ENCODE results near the gene CAPN10. TPM values are rescaled to one million over a fixed set of nuclear protein-coding genes. Genes with fewer than 3 reads are reported as not detected.
A peak's percentile ranks its signal among the peaks of the same experiment; 100 is the strongest.

Gene CAPN10
- polyA plus RNA-seq, 1 experiment = 5.6 TPM

- H3K4me3 ChIP-seq (ENCODE audit: low read depth, low read length) = no peak overlapping the region
- POLR2A ChIA-PET = no interaction called here
- peaks cover 7% of the 10 kb centered on the region for H3K27me3 ChIP-seq (ENCODE audit: control insufficient read depth, insufficient read depth, low read length)
- H3K27ac ChIP-seq (ENCODE audit: low read depth, low read length) = no peak overlapping the region
- H3K9me3 ChIP-seq (ENCODE audit: control insufficient read depth, insufficient read depth, low read length) = peaks cover 14% of the 10 kb centered on the region
- TF ChIP-seq, protein P1, sequence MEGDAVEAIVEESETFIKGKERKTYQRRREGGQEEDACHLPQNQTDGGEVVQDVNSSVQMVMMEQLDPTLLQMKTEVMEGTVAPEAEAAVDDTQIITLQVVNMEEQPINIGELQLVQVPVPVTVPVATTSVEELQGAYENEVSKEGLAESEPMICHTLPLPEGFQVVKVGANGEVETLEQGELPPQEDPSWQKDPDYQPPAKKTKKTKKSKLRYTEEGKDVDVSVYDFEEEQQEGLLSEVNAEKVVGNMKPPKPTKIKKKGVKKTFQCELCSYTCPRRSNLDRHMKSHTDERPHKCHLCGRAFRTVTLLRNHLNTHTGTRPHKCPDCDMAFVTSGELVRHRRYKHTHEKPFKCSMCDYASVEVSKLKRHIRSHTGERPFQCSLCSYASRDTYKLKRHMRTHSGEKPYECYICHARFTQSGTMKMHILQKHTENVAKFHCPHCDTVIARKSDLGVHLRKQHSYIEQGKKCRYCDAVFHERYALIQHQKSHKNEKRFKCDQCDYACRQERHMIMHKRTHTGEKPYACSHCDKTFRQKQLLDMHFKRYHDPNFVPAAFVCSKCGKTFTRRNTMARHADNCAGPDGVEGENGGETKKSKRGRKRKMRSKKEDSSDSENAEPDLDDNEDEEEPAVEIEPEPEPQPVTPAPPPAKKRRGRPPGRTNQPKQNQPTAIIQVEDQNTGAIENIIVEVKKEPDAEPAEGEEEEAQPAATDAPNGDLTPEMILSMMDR (IDR thresholded peaks at IDR 0.05; ENCODE audit: low read depth, low read length) = no peak
- no peak for DNase-seq (ENCODE audit: low read depth, low spot score)
- CTCF ChIA-PET = no interaction called here
Observed at GRCh38 chr2:240637116-240637900, 50.8 kb downstream of the CAPN10 start.

DNA sequence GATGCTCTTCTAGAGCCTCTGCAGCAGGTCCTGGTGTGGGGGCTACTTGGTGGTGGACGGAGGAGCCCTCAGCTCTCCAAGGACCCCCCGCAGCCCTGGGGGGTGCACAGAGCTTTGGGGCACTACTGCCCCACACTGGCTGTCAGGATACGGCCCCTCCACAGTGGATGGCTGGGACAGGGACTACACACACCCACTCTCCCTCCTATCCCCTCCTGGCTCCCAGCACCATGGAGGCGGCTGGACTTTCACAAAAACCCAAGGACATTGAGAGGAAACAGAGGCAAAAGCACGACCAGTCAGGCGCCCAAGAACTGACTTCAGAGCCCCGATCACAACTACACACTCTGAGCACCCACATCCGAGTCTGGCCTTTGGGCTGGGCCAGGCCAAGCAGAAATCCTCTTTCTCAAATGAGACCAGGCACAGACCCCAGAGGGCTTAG, 51.4 kb downstream of the CAPN10 start:
- Histone ChIP-seq H3K4me3 (ENCODE audit: low read depth, low read length) (no peak overlapping the region), H3K27me3 (ENCODE audit: control insufficient read depth, insufficient read depth, low read length) (peaks cover 7% of the 10 kb centered on the region), H3K27ac (ENCODE audit: low read depth, low read length) (no peak overlapping the region), H3K9me3 (ENCODE audit: control insufficient read depth, insufficient read depth, low read length) (peaks cover 11% of the 10 kb centered on the region)
- CTCF ChIA-PET = no interaction called here
- POLR2A ChIA-PET = no interaction called here
- DNase-seq (ENCODE audit: low read depth, low spot score) = no peak
- TF ChIP-seq, protein P1 (IDR thresholded peaks at IDR 0.05; ENCODE audit: low read depth, low read length) = no peak

DNA sequence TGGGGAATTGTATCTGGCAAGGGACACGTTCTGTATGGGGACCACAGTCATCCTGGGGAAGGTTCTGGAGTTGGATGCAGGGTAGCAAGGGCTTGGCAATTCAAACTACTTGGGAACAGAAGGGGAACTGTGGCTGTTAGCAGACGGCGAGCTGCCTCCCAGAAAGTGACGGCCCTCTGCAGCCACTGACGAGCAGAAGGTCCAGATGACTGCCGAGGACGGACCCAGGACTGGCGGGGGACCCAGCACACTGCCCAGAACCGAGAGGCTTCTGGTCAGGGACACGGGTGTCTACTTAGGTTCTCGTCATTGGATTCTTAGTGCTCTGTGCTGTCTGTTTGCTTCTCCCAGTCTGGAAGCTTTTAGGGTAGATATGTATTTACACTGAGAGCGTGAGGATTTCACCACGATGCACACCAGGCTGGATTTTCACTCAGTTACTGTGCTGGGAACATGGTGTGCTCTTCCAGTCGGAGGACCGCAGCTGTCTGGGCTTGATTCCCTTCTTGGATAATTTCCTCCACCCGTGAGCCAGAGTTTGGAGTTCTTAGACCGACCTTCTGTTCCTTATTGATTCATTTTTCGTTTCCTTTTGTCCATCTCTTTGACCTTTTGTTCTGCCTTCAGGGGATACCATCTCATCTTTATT, 52.1 kb downstream of the CAPN10 start:
- TF ChIP-seq, protein P1 (IDR thresholded peaks at IDR 0.05; ENCODE audit: low read depth, low read length) = no peak
- Histone ChIP-seq H3K27ac (ENCODE audit: low read depth, low read length) (no peak overlapping the region), H3K27me3 (ENCODE audit: control insufficient read depth, insufficient read depth, low read length) (peaks cover 7% of the 10 kb centered on the region), H3K9me3 (ENCODE audit: control insufficient read depth, insufficient read depth, low read length) (peaks cover 11% of the 10 kb centered on the region), H3K4me3 (ENCODE audit: low read depth, low read length) (no peak overlapping the region)
- DNase-seq (ENCODE audit: low read depth, low spot score) = no peak
- CTCF ChIA-PET = no interaction called here
- POLR2A ChIA-PET = no interaction called here

DNA sequence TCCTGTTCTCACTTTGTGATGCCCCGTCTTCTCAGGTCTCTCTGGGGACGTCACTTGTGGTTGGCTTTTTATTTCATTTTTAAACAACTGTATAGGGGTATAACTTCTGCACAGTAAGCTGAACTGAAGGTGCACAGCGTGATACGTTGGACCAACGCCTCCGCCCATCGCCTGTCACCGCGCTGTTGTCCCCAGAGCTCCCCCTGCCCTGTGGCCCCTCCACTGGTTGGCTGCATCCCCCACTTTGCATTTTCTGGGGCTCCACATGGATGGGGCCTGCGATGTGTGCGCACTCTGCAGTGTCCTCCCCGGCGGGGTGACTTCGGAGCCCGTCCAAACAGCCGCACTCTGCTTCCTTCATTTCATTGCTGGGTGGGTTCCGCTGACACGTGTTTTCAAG, 53.0 kb downstream of the CAPN10 start:
- ChIA-PET CTCF (no interaction called here), POLR2A (no interaction called here)
- TF ChIP-seq, protein P1 (IDR thresholded peaks at IDR 0.05; ENCODE audit: low read depth, low read length) = no peak
- Histone ChIP-seq H3K9me3 (ENCODE audit: control insufficient read depth, insufficient read depth, low read length) (peaks cover 5% of the 10 kb centered on the region; the same call in 1 of the 2 replicates), H3K27me3 (ENCODE audit: control insufficient read depth, insufficient read depth, low read length) (peaks cover 13% of the 10 kb centered on the region), H3K27ac (ENCODE audit: low read depth, low read length) (no peak overlapping the region), H3K4me3 (ENCODE audit: low read depth, low read length) (no peak overlapping the region)
- DNase-seq (ENCODE audit: low read depth, low spot score) = no peak

GRCh38 chr2:240640939-240641338, 54.4 kb downstream of the CAPN10 start:
- Histone ChIP-seq H3K27ac (ENCODE audit: low read depth, low read length) (no peak overlapping the region), H3K27me3 (ENCODE audit: control insufficient read depth, insufficient read depth, low read length) (peaks cover 19% of the 10 kb centered on the region), H3K9me3 (ENCODE audit: control insufficient read depth, insufficient read depth, low read length) (peaks cover 5% of the 10 kb centered on the region; the same call in 1 of the 2 replicates), H3K4me3 (ENCODE audit: low read depth, low read length) (no peak overlapping the region)
- TF ChIP-seq, protein P1 (IDR thresholded peaks at IDR 0.05; ENCODE audit: low read depth, low read length) = peak; percentile 50
- DNase-seq (ENCODE audit: low read depth, low spot score) = no peak
- ChIA-PET POLR2A (no interaction called here), CTCF (interaction anchor here (1.0 kb wide), 1 partner anchor 199 kb away, joined by 3 read pairs; no protein-coding TSS in a partner anchor)

Data from AG04450 (cell line).